Gastroesophageal sphincter (tissue), 3 donors: ENCODE measurements around the gene KDM3B.

Experiments used
- POLR2AphosphoS5 ChIP-seq: sonication (generic); formaldehyde crosslinking; IDR thresholded peaks from one replicate; pipeline ENCODE4 v1.6.1; 2017; ENCODE audit warnings: antibody characterized with exemption
- TF ChIP-seq, protein P1 (sequence below), 4 experiments: fragments of 200-600 bp in 2 of 4; fragments of 450-650 bp in 2 of 4; sonication (generic) in 1 of 4; IDR thresholded peaks; one replicate each; pipeline ENCODE4 v1.5.1; 2017 to 2019; ENCODE audit warnings: antibody characterized with exemption in 4 of 4, mild to moderate bottlenecking in 2 of 4, moderate library complexity in 2 of 4

DNA sequence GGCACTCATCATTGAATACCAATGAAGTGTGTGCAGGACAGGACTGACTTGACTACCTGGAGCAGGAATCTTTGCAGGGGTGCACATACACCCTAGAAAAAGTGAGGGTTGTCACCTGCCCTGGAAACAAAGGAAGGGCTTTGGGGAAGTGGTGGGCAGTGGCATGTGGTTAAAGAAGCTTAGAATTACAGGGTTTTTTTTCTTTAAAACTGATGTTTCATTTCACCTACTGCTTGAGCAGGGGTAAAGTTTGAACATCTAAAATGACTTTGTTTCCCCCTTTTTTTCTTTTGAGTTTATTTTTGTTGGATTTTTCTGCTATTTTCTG is 2.0 kb upstream of the KDM3B start:
- TF ChIP-seq, protein P1, sequence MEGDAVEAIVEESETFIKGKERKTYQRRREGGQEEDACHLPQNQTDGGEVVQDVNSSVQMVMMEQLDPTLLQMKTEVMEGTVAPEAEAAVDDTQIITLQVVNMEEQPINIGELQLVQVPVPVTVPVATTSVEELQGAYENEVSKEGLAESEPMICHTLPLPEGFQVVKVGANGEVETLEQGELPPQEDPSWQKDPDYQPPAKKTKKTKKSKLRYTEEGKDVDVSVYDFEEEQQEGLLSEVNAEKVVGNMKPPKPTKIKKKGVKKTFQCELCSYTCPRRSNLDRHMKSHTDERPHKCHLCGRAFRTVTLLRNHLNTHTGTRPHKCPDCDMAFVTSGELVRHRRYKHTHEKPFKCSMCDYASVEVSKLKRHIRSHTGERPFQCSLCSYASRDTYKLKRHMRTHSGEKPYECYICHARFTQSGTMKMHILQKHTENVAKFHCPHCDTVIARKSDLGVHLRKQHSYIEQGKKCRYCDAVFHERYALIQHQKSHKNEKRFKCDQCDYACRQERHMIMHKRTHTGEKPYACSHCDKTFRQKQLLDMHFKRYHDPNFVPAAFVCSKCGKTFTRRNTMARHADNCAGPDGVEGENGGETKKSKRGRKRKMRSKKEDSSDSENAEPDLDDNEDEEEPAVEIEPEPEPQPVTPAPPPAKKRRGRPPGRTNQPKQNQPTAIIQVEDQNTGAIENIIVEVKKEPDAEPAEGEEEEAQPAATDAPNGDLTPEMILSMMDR (IDR thresholded peaks at IDR 0.05), result no peak
- no peak for TF ChIP-seq POLR2AphosphoS5
